Measurements from ENCODE around the gene TNRC6A. TPM values are rescaled to one million over a fixed set of nuclear protein-coding genes. Genes with fewer than 3 reads are reported as not detected.

The TNRC6A gene
- total and polyA plus RNA-seq, 2 of the 13 experiments (the other 11 are each of a cell fraction or from before 2014, with no cell fraction given) = 30.9 to 43.6 TPM

- no peak for FAIRE-seq
- Histone ChIP-seq H3K27ac (ENCODE audit: extremely low read length, insufficient read depth, low read length) (peak overlapping the region; percentile 64), H3K4me3 (replicated peaks in 1 of 3; ENCODE audit: insufficient read depth in 1 of 3, low read depth in 2 of 3, low read length in 3 of 3) (peak overlapping the region; percentile 1 to 48 (median 32); a peak in 4 of 6 replicates), H3K4me1 (ENCODE audit: insufficient read depth, low read length) (peaks cover 60% of the 10 kb centered on the region), H3K79me2 (ENCODE audit: insufficient read depth, low read length) (no peaks in the 10 kb centered on the region), H3K27me3 (ENCODE audit: control insufficient read depth in 1 of 2, insufficient read depth in 2 of 2, low read length in 2 of 2) (no peaks in the 10 kb centered on the region), H3K9me3 (ENCODE audit: low read length) (no peaks in the 10 kb centered on the region), H3K4me2 (ENCODE audit: low read depth, low read length) (peak overlapping the region; percentile 83), H2AFZ (ENCODE audit: low read length) (no peak overlapping the region), H3K36me3 (replicated peaks in 1 of 2; ENCODE audit: control insufficient read depth in 1 of 2, insufficient read depth in 2 of 2, low read length in 2 of 2) (no peaks in the 10 kb centered on the region), H4K20me1 (ENCODE audit: insufficient read depth, low read length) (no peaks in the 10 kb centered on the region), H3K9ac (ENCODE audit: insufficient read depth, low read depth, low read length) (peak overlapping the region; percentile 51; the same call in 1 of the 2 replicates)
- 15% methylated on average over 7 of the region's 7 CpGs for WGBS (ENCODE audit: low lambda C conversion rate)
- POLR2A ChIA-PET = interaction anchor here (0.9 kb wide), 1 partner anchor 13 kb away, joined by 3 read pairs; no protein-coding TSS in a partner anchor
- intact Hi-C loops (cut with micrococcal nuclease; ENCODE audit: unreplicated experiment) = loop anchor here (10.0 kb wide), 3 partner anchors 175 to 265 kb away; partner anchors contain the start of gene ARHGAP17
- no TSS peak for BruUV-seq (replicated peaks)
- in situ Hi-C loops (cut with HindIII; ENCODE audit: extremely low pct_ligation_motif_present, low pct_unique_long_range_greater_than_20kb) = no loop called here
- no peak for DNase-seq (ENCODE audit: low spot score)
- CTCF ChIA-PET (ENCODE audit: low intra/inter-chr PET ratio, low total read pairs) = no interaction called here
- peak; percentile 17 for ATAC-seq
- no peak for TF ChIP-seq SIX1 (CRISPR knock-in tag; IDR thresholded peaks at IDR 0.05; ENCODE audit: borderline replicate concordance)
- TF ChIP-seq HHEX (CRISPR knock-in tag; IDR thresholded peaks at IDR 0.05) = no peak
- no peak for TF ChIP-seq SMAD9 (CRISPR knock-in tag; IDR thresholded peaks at IDR 0.05)
- no peak for TF ChIP-seq DDIT3 (CRISPR knock-in tag; IDR thresholded peaks at IDR 0.05)
- TF ChIP-seq HNF1A (IDR thresholded peaks at IDR 0.05; ENCODE audit: low read depth) = peak; percentile 51
- TF ChIP-seq HNF1A (CRISPR knock-in tag; IDR thresholded peaks at IDR 0.05; ENCODE audit: borderline replicate concordance) = no peak
- 0 out of 2 replicates have a peak, but pooled peaks have one; percentile 33 for TF ChIP-seq ZNF362 (CRISPR knock-in tag; IDR thresholded peaks at IDR 0.05; ENCODE audit: borderline replicate concordance)
- TF ChIP-seq ZBED4 (CRISPR knock-in tag; IDR thresholded peaks at IDR 0.05; ENCODE audit: borderline replicate concordance) = no peak
- TF ChIP-seq ZNF18 (CRISPR knock-in tag; IDR thresholded peaks at IDR 0.05; ENCODE audit: insufficient replicate concordance) = peak; percentile 21
- TF ChIP-seq MXD3 (CRISPR knock-in tag; IDR thresholded peaks at IDR 0.05) = no peak
Measured at GRCh38 chr16:24839347-24839972, 110.0 kb downstream of the TNRC6A start.
